ENCODE data around the gene MCTP2. TPM values are rescaled to one million over a fixed set of nuclear protein-coding genes. Genes with fewer than 3 reads are reported as not detected.

The MCTP2 gene
- total RNA-seq, 2 donors from 2014 or later, result 262 to 344 TPM

DNA sequence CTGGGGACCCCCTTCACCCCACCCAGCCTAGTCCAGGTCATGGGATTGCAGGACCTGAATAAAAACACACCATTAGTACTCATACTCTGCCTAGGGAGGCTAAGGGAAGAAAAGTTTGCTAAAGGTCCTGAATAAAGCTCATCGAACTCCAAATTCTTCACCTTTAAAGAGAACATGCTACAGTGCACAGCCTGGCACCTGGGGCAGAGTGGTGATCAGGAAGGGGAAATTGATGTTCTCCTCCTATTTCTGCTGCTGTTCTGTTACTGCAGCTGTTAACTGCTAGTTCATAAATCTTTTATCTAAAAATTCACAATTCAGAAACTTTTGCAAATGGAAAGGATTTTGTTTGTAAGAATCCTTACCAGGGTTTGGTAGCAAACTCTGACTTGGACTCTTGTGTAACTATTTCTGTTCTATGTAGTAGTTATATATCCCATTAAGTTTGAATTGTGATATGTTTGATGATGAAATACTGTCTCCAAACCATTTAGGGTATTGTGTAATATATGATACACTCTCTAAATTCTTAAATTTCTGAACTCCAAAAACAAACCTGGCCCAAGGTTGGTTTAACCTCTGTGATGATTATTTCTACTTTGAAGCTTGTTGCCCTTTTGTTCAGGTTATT is 27.9 kb downstream of the MCTP2 start:
- Mint-ChIP-seq H3K36me3 (peaks cover 19% of the 10 kb centered on the region), H3K4me1 (ENCODE audit: low read depth in 2 of 2) (peaks cover 72 to 82% of the 10 kb centered on the region in 2 donors), H3K9me3 (no peaks in the 10 kb centered on the region), H3K4me3 (peak overlapping the region; percentile 5), H3K27ac (peak overlapping the region; percentile 16 to 57), H3K27me3 (no peaks in the 10 kb centered on the region)
- ATAC-seq (no peak), DNase-seq (ENCODE audit: low spot score) (no peak)

DNA sequence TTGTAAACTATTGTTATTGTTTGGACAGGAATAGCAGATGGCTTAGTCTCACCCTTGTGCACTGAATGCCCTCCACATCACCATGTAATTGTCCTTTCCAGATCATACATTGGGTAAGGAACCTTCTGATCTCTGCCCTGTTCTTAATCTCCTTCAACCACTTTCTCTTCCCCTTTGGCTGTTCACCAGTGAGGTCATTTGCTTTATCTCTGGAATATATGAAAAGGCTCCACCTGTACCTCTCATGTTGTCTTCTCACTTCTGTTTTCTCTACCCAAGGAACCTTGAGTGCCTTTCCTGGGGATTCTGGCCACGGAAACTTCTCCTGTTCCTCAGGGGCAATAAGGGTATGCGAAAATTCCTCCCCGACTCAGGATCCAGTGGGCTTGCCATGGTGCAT is 28.5 kb downstream of the MCTP2 start:
- DNase-seq (ENCODE audit: low spot score), result no peak

DNA sequence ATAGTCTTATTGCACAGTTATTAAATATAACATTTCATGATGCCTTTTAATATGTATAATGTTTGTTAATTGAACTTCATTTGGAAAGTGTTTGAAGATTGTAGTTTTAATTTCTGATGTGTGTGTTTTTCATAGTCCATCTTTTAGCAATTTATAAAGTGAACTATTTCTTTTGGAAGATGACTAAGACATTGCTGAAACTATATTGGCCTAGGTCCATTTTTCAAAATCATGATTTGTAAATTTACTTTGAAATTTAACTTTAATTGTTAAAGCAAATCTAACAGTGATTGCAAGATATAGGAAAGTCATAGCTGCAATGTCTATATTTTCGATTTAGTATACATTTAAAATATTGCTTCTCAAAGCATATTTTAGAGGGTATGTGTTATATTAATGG is 30.8 kb downstream of the MCTP2 start:
- no peak overlapping the region for H3K4me3 Mint-ChIP-seq
- H3K27me3 Mint-ChIP-seq, result no peaks in the 10 kb centered on the region
- H3K27ac Mint-ChIP-seq, result peak overlapping the region in 1 of 2 donors; percentile 90
- H3K4me1 Mint-ChIP-seq (ENCODE audit: low read depth in 2 of 2), result peaks cover 67 to 75% of the 10 kb centered on the region in 2 donors
- peaks cover 15% of the 10 kb centered on the region for H3K36me3 Mint-ChIP-seq
- ATAC-seq (no peak), DNase-seq (ENCODE audit: low spot score) (no peak)
- no peaks in the 10 kb centered on the region for H3K9me3 Mint-ChIP-seq

More for the DNA sequence above, 28.5 kb downstream of the MCTP2 start:
- Mint-ChIP-seq H3K9me3 (no peaks in the 10 kb centered on the region), H3K27ac (peak overlapping the region; percentile 16 to 57), H3K4me3 (peak overlapping the region; percentile 5), H3K36me3 (peaks cover 15% of the 10 kb centered on the region), H3K27me3 (no peaks in the 10 kb centered on the region), H3K4me1 (ENCODE audit: low read depth in 2 of 2) (peaks cover 69 to 77% of the 10 kb centered on the region in 2 donors)
- peak in 1 of 2 donors; percentile 36 for ATAC-seq

DNA sequence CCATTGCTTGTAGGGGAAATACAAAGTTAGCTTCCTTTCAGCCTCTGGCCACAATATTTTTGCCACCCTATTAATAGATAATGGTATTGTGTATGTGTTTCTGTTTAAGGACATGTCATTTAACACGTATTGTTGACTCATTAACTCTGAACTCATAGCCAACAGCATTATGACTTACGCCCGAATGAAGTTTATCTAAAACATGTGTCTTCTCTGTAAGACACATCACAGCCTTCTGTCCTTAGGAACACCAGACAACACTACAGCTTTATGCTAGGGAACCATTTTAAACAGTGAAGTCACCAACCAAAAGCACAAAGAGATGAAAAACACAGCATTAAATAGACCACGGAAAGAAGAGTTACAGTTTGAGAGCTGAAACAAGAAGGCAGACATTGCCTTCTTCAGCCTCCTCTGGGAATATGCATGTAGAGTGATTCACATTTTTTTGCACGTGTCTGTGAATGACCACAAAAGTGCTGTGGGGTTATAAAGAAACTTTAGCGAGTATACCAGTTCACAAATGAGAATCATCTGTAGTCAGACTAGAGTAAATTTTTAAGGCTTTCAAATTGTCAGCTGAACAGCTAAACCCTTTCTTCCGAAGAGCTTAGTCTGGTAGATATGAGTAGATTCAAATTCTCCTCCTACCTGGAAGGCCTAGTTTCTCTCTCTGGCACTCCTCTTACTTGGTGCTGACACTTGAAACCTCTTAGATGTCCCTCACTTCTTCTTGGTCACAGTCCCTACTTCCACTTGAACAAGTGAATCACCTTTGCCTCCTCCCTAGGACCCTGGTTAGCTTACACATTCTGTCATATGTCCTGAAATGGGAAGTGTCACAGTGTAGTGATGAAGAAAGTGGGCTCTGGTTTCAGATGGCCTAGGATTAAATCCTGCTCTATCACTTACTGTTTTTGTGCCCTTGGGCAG is 32.2 kb downstream of the MCTP2 start:
- Mint-ChIP-seq H3K27me3 (no peaks in the 10 kb centered on the region), H3K27ac (peak overlapping the region in 1 of 2 donors; percentile 90), H3K4me3 (peak overlapping the region; percentile 71), H3K9me3 (peaks cover 3% of the 10 kb centered on the region), H3K36me3 (peaks cover 16% of the 10 kb centered on the region), H3K4me1 (ENCODE audit: low read depth in 2 of 2) (peaks cover 69 to 75% of the 10 kb centered on the region in 2 donors)
- DNase-seq (ENCODE audit: low spot score) (no peak), ATAC-seq (peak; percentile 77 to 80)

DNA sequence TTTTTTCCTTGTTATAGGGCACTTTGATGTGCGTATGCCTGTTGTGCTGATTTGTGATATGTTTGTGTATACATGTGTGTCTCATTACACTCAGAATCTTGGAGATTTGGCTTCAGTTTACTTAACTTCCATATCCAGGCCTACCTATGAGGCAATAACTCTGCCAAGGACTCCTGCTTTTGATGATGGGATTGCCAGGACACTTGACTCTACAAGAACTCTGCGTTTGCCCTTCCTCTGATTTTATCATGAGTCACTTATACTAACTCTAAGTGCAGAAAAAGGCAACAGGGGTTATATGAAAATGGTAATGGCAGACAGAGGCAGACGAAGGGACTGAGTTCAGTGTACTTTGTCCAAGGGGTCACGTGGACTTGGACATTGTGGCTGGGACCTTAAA is 33.6 kb downstream of the MCTP2 start:
- peak overlapping the region in 1 of 2 donors; percentile 90 for H3K27ac Mint-ChIP-seq

DNA sequence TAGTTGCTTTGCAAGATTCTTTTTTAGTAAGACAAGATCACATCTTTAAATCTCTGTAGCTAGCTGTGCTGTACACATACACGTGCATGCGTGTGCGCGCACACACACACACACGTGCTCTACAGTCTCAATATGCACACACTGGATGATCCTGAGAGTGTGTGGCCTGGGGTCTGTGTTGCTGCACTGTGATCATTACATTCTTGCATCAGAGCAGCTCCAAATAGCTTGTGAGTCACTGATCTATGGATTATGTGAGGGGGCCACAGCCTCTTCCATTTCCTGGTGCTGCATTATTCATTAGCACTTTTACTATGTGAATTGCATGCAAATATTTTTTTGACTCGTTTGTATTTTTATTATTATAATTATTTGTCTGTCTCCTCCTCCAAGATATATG is 34.6 kb downstream of the MCTP2 start:
- Mint-ChIP-seq H3K27me3 (no peaks in the 10 kb centered on the region), H3K4me3 (peak overlapping the region; percentile 31), H3K27ac (peak overlapping the region in 1 of 2 donors; percentile 90), H3K36me3 (peaks cover 10% of the 10 kb centered on the region), H3K4me1 (ENCODE audit: low read depth in 2 of 2) (peaks cover 53 to 63% of the 10 kb centered on the region in 2 donors), H3K9me3 (peaks cover 3% of the 10 kb centered on the region)
- peak; percentile 49 to 54 for ATAC-seq
- no peak for DNase-seq (ENCODE audit: low spot score)

More for the DNA sequence above, 33.6 kb downstream of the MCTP2 start:
- H3K27me3 Mint-ChIP-seq, result no peaks in the 10 kb centered on the region
- peaks cover 15% of the 10 kb centered on the region for H3K36me3 Mint-ChIP-seq
- H3K9me3 Mint-ChIP-seq, result peaks cover 3% of the 10 kb centered on the region
- H3K4me1 Mint-ChIP-seq (ENCODE audit: low read depth in 2 of 2), result peaks cover 61 to 69% of the 10 kb centered on the region in 2 donors
- no peak for ATAC-seq
- H3K4me3 Mint-ChIP-seq, result no peak overlapping the region
- no peak for DNase-seq (ENCODE audit: low spot score)

DNA sequence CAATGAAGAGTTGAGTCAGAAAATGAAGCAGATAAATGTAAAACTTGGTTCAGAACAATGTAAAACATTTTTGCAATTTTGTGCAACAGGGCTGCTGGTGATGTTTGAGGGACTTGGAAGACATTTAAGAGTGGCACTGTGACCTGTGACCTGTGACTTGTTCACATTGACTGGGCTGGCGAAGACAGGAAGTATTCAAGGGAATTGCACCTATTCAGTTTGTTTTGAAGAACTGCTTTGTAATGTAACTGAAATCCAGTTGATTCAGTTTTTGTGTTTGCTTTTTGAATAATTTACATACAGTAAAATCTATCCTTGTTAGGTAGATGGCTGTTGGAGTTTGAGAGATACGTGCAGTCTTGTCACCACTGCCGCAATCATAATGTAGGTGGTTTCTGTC is 35.4 kb downstream of the MCTP2 start:
- no peak for DNase-seq (ENCODE audit: low spot score)
- Mint-ChIP-seq H3K4me3 (peak overlapping the region; percentile 31), H3K27ac (peak overlapping the region in 1 of 2 donors; percentile 90), H3K9me3 (peaks cover 3% of the 10 kb centered on the region), H3K4me1 (ENCODE audit: low read depth in 2 of 2) (peaks cover 45 to 56% of the 10 kb centered on the region in 2 donors), H3K36me3 (peaks cover 6% of the 10 kb centered on the region), H3K27me3 (no peaks in the 10 kb centered on the region)
- no peak for ATAC-seq

DNA sequence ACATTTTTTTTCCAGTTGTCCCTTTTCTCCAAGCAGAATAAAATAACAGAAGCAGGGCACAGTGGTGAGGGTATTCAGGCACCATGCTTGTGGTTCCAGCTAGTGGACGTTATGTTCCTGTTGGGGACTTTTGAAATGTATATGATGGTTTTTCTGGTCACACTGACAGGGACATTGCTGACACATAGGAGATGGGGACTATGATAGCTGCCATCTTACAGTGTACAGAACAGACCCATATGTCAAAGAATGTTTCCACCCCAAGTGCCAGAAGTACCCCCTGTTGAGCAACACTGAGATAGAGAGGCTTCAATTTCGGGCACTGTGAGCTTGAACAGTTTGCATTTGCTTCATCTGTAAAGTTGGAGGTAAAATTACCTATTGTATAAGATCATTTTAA is 38.6 kb downstream of the MCTP2 start:
- H3K9me3 Mint-ChIP-seq, result peaks cover 3% of the 10 kb centered on the region
- H3K4me1 Mint-ChIP-seq (ENCODE audit: low read depth in 2 of 2), result peaks cover 34 to 44% of the 10 kb centered on the region in 2 donors
- H3K36me3 Mint-ChIP-seq, result peaks cover 6% of the 10 kb centered on the region
- ATAC-seq (peak; percentile 58 to 63), DNase-seq (ENCODE audit: low spot score) (no peak)
- H3K27ac Mint-ChIP-seq, result no peak overlapping the region
- H3K27me3 Mint-ChIP-seq, result no peaks in the 10 kb centered on the region
- H3K4me3 Mint-ChIP-seq, result no peak overlapping the region

DNA sequence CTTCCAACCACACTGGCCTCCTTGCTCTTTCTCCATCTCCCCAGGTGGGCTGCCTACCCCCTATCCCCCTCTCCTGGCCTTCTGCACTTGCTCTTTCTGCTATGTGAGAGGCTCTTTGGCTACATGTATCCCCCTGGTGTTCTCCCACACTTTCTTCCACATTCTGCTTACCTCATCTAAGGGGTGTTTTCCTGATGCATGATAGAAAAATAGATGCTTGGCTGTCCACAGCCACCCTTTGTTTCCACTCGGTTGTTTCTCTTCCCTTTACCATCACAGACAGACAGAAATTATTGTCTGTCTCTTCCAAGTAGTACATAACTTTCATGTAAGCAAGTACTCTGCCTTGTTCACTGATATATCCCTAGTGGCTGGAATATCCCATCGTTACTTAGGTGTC is 39.2 kb downstream of the MCTP2 start:
- no peaks in the 10 kb centered on the region for H3K27me3 Mint-ChIP-seq
- DNase-seq (ENCODE audit: low spot score), result no peak
- peaks cover 6% of the 10 kb centered on the region for H3K36me3 Mint-ChIP-seq
- H3K4me1 Mint-ChIP-seq (ENCODE audit: low read depth in 2 of 2), result peaks cover 31 to 42% of the 10 kb centered on the region in 2 donors
- H3K27ac Mint-ChIP-seq, result no peak overlapping the region
- ATAC-seq, result no peak
- no peak overlapping the region for H3K4me3 Mint-ChIP-seq
- peaks cover 3% of the 10 kb centered on the region for H3K9me3 Mint-ChIP-seq

DNA sequence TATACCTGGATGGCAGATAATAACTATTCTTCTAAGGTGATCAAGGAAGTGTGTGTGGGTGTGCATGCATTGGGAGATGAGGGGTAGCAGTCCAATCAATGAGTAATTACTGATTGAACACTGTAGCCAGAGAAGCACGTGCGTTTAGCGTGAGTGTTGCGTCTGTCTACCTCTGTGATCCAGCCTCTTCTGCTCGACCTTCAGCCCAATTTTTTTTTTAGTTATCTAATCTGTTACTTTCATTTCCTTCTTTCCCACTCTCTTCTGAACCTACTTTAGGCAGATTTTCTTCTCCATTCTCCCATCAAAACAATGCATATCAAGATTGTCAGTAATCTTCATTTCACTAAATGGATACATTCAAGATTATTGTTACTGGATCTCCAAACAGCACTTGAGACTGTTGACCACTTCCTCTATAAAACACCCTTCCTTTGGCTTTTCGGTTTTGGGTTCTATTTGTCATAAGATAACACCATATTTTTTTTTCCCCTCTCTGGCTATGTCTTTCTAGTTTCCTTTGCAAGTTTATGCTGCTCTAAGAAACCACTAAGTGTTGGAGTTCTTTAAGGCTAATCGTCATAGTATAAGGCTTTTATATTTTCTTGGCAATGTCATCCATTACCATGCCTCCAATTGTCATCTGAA is 41.0 kb downstream of the MCTP2 start:
- H3K27ac Mint-ChIP-seq, result no peak overlapping the region
- H3K27me3 Mint-ChIP-seq, result no peaks in the 10 kb centered on the region
- H3K4me1 Mint-ChIP-seq (ENCODE audit: low read depth in 2 of 2), result peaks cover 16 to 31% of the 10 kb centered on the region in 2 donors
- no peak overlapping the region for H3K4me3 Mint-ChIP-seq
- ATAC-seq (peak; percentile 88), DNase-seq (ENCODE audit: low spot score) (no peak)
- peaks cover 6% of the 10 kb centered on the region for H3K36me3 Mint-ChIP-seq
- H3K9me3 Mint-ChIP-seq, result peaks cover 3% of the 10 kb centered on the region

DNA sequence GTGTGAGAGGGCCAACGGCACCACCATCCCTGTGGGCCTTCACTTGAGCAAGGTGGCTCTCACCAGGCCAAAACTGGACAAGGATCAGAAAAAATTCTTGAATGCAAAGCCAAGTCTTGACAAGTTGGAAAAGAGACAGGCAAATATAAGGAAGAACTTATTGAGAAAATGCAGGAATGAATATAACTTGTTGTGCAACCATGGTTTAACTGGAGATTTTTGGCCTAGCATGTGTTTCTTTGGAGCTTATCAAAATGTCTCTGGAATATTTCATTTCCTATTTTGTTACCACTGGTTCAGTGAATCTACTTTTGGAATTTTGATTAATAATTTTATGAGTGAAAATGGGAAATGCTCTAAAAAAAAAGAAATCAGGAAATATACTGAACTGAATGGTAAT is 42.5 kb downstream of the MCTP2 start:
- no peaks in the 10 kb centered on the region for H3K9me3 Mint-ChIP-seq
- no peak overlapping the region for H3K27ac Mint-ChIP-seq
- no peaks in the 10 kb centered on the region for H3K27me3 Mint-ChIP-seq
- peaks cover 6% of the 10 kb centered on the region for H3K36me3 Mint-ChIP-seq
- DNase-seq (ENCODE audit: low spot score), result no peak
- H3K4me3 Mint-ChIP-seq, result no peak overlapping the region
- ATAC-seq, result no peak
- peaks cover 19 to 34% of the 10 kb centered on the region in 2 donors for H3K4me1 Mint-ChIP-seq (ENCODE audit: low read depth in 2 of 2)

DNA sequence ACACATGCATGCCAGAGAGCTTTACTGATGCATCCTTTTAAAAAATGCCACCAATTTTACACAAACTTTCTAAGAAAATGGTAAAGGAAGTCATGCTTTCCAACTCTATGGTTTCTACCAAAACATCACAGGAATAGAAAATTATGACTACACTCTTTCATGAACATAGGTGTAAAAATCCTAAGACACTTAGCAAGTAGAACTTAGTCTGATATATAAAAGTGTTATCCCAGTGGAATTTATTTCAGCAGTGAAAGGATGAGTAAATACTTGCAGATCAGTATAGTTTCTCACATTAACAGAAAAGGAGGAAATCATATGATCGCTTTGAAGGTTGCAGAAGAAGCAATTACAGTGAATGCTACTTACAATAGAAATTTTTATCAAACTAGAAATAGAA is 43.4 kb downstream of the MCTP2 start:
- Mint-ChIP-seq H3K27ac (no peak overlapping the region), H3K9me3 (peaks cover 3% of the 10 kb centered on the region), H3K4me1 (ENCODE audit: low read depth in 2 of 2) (peaks cover 22 to 41% of the 10 kb centered on the region in 2 donors), H3K36me3 (peaks cover 13% of the 10 kb centered on the region), H3K27me3 (no peaks in the 10 kb centered on the region), H3K4me3 (no peak overlapping the region)
- DNase-seq (ENCODE audit: low spot score) (no peak), ATAC-seq (no peak)

DNA sequence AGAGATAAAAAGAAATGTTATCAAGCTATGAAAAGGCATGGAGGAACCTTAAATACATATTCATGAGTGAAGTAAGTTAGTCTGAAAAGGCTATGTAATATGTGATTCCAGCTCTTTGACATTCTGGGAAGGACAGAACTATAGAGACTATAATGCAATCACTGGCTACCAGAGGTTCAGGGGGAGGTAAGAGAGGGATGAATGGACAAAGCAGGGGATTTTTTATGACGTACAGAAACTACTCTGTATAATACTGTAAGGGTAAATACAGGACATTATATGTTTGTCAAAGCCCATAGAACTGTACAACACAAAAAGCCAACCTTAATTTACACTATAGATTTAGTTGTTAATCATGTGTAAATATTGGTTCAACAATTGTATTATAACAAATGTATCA is 46.1 kb downstream of the MCTP2 start:
- Mint-ChIP-seq H3K4me3 (peak overlapping the region; percentile 5), H3K4me1 (ENCODE audit: low read depth in 2 of 2) (peaks cover 48 to 63% of the 10 kb centered on the region in 2 donors), H3K27me3 (no peaks in the 10 kb centered on the region), H3K27ac (peak overlapping the region; percentile 60 to 95), H3K36me3 (peaks cover 37% of the 10 kb centered on the region), H3K9me3 (peaks cover 14% of the 10 kb centered on the region)
- ATAC-seq, result no peak
- DNase-seq (ENCODE audit: low spot score), result no peak
